ENCODE measurements around the gene TFE3.
"Not testable (repeated sequence)": the region's sequence is repeated elsewhere in the genome, so short reads cannot be mapped to it uniquely, and the experiment has no call there.

Gene TFE3

DNA sequence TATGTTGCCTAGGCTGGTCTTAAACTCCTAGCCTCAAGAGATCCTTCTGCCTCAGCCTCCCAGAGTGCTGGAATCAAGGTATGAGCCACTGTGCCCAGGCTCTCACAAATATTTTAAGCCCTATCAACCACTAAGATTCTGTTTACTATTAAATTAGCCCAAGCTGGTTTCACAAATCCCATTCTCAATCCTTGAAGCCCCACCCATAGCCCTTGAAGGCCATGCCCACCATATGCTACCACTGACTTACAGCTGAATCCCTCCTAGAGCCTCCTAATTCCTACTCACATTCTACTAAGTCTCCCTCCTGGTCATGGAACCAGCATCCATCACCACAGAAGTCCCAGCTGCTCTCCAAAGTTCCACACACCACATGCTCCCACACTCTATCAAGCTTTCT, 50.8 kb downstream of the TFE3 start:
- Histone ChIP-seq H3K27me3 (ENCODE audit: control insufficient read depth, insufficient read depth, low read length) (no peaks in the 10 kb centered on the region), H3K4me3 (ENCODE audit: low read length) (no peak overlapping the region), H3K9me3 (ENCODE audit: control insufficient read depth, low read length) (no peaks in the 10 kb centered on the region), H3K36me3 (ENCODE audit: control insufficient read depth, insufficient read depth, low read length) (no peaks in the 10 kb centered on the region), H3K4me1 (ENCODE audit: control insufficient read depth, insufficient read depth, low read length) (no peaks in the 10 kb centered on the region), H3K9ac (ENCODE audit: low read length) (no peak overlapping the region)

DNA sequence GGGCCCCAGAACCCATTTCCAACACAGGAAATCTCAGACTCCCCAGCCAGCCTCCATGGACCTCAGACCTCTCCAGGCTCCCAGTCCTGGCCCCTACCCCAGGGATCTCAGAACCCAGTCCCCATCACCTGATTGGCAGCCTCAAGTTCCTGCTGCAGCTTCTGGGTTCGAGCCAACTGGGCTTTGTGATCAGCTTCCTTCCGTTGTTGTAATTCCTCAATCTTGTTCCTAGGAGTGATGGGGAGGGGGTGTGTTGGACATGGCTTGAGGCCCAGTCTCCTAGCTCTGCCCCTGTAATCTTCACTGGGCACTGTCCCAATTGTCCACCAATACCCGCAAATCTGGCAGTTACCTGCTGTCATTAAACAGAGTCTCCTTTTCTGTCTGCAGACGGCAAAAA, 53.7 kb downstream of the TFE3 start:
- no peaks in the 10 kb centered on the region for H3K36me3 ChIP-seq (ENCODE audit: control insufficient read depth, insufficient read depth, low read length)
- H3K27me3 ChIP-seq (ENCODE audit: control insufficient read depth, insufficient read depth, low read length), result no peaks in the 10 kb centered on the region
- no peaks in the 10 kb centered on the region for H3K9me3 ChIP-seq (ENCODE audit: control insufficient read depth, low read length)

DNA sequence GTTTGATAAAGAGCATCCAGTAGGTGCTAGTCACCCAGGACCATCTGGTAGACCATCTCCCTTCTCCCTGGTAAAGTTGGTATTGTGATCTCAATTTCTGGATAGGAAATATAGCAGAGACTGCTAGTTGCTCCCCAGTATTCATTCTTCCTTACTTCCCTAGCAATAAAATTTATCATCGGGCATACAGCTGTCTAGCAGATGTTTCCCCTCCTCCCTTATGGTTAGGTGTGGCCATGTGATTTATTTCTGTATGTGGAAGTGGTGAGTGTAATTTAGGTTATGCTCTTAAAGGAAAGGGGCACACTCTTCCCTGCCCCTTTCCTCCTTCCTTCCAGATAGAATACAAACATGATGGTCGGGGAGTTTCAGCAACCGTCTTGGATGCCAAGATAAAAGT, 59.3 kb downstream of the TFE3 start:
- Histone ChIP-seq H3K27me3 (ENCODE audit: control insufficient read depth, insufficient read depth, low read length) (no peaks in the 10 kb centered on the region), H3K4me1 (ENCODE audit: control insufficient read depth, insufficient read depth, low read length) (no peaks in the 10 kb centered on the region), H3K36me3 (ENCODE audit: control insufficient read depth, insufficient read depth, low read length) (no peaks in the 10 kb centered on the region), H3K9me3 (ENCODE audit: control insufficient read depth, low read length) (no peaks in the 10 kb centered on the region), H3K4me3 (ENCODE audit: low read length) (no peak overlapping the region), H3K9ac (ENCODE audit: low read length) (no peak overlapping the region)

More for the DNA sequence above, 53.7 kb downstream of the TFE3 start:
- H3K4me1 ChIP-seq (ENCODE audit: control insufficient read depth, insufficient read depth, low read length), result no peaks in the 10 kb centered on the region
- no peak overlapping the region for H3K4me3 ChIP-seq (ENCODE audit: low read length)
- H3K9ac ChIP-seq (ENCODE audit: low read length), result no peak overlapping the region

DNA sequence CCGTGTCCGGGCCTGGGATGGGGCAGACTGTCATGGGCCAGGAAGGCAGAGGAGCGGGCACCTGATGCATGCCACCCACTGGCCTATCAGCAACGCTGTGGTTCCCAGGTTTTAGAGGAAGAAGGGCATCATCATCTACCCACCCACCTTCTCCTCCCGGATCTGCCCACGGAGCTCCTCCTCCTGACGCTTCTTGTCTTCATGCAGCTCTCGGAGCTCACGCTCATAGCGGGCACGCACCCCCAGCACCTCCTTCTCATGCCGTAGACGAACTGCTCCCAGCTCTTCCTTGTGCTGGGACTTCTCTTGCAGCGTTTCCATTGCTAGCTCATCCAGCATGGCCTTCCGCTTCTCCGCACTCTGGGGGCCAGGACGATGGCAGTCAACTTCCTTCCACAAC, 60.1 kb downstream of the TFE3 start:
- Histone ChIP-seq H3K4me3 (ENCODE audit: low read length) (no peak overlapping the region), H3K9ac (ENCODE audit: low read length) (no peak overlapping the region), H3K9me3 (ENCODE audit: control insufficient read depth, low read length) (no peaks in the 10 kb centered on the region), H3K36me3 (ENCODE audit: control insufficient read depth, insufficient read depth, low read length) (no peaks in the 10 kb centered on the region), H3K4me1 (ENCODE audit: control insufficient read depth, insufficient read depth, low read length) (no peaks in the 10 kb centered on the region), H3K27me3 (ENCODE audit: control insufficient read depth, insufficient read depth, low read length) (no peaks in the 10 kb centered on the region)

DNA sequence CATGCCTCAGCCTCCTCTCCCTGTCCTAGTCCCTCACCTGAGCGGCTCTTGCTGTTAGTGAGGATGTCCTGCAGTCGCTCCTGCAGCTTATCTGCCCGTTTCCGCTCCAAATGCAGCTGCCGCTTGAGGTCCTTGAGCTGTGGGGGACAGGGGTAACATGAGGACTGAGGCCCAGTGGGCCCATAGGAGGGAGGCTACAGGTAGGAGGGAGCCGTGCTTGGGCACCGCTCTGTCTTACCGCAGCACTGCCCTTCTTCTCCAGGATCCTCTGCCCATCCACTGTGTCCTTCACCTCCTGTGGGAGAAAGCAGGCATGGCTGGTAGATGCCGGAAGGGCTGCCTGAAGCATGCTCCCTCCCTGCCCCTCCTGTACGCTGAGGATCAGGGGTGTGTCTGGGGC, 62.0 kb downstream of the TFE3 start:
- Histone ChIP-seq H3K36me3 (ENCODE audit: control insufficient read depth, insufficient read depth, low read length) (no peaks in the 10 kb centered on the region), H3K4me1 (ENCODE audit: control insufficient read depth, insufficient read depth, low read length) (no peaks in the 10 kb centered on the region), H3K9me3 (ENCODE audit: control insufficient read depth, low read length) (no peaks in the 10 kb centered on the region), H3K4me3 (ENCODE audit: low read length) (no peak overlapping the region), H3K9ac (ENCODE audit: low read length) (no peak overlapping the region), H3K27me3 (ENCODE audit: control insufficient read depth, insufficient read depth, low read length) (no peaks in the 10 kb centered on the region)

GRCh38 chrX:48980341-48980740, 62.8 kb downstream of the TFE3 start:
- H3K36me3 ChIP-seq (ENCODE audit: control insufficient read depth, insufficient read depth, low read length), result not testable (repeated sequence)

More at GRCh38 chrX:48980341-48980740, 62.8 kb downstream of the TFE3 start:
- not testable (repeated sequence) for H3K4me3 ChIP-seq (ENCODE audit: low read length); H3K9me3 ChIP-seq (ENCODE audit: control insufficient read depth, low read length); H3K4me1 ChIP-seq (ENCODE audit: control insufficient read depth, insufficient read depth, low read length); H3K9ac ChIP-seq (ENCODE audit: low read length); H3K27me3 ChIP-seq (ENCODE audit: control insufficient read depth, insufficient read depth, low read length)

Data from mucosa of stomach (tissue), 1 donor.